Adipocyte (in vitro differentiated cells): ENCODE measurements around the gene GLTPD2.
"Not testable (repeated sequence)": the region's sequence is repeated elsewhere in the genome, so short reads cannot be mapped to it uniquely, and the experiment has no call there.

ENCODE experiments used
- DNase-seq: peaks from one replicate; pipeline ENCODE4 v3.0.0-alpha.2; 2015; ENCODE audit warnings: low read depth
- H3K27me3 ChIP-seq: replicated peaks from 2 replicates; pipeline ENCODE4 v1.7.0; 2013; ENCODE audit warnings: mild to moderate bottlenecking, low read length, moderate library complexity; ENCODE audit not compliant: control insufficient read depth, insufficient read depth
- H3K36me3 ChIP-seq: 2 replicates; pipeline ENCODE4 v1.7.0; 2013; ENCODE audit warnings: low read length, mild to moderate bottlenecking, moderate library complexity; ENCODE audit not compliant: control insufficient read depth, insufficient read depth, severe bottlenecking
- H3K4me1 ChIP-seq: 2 replicates; pipeline ENCODE4 v1.7.0; 2013; ENCODE audit warnings: mild to moderate bottlenecking, low read length, moderate library complexity; ENCODE audit not compliant: control insufficient read depth, insufficient read depth
- H3K4me3 ChIP-seq: 2 replicates; pipeline ENCODE4 v1.7.0; 2013; ENCODE audit warnings: mild to moderate bottlenecking, low read length, moderate library complexity
- H3K9ac ChIP-seq: 2 replicates; pipeline ENCODE4 v1.7.0; 2013; ENCODE audit warnings: mild to moderate bottlenecking, low read length, moderate library complexity
- H3K9me3 ChIP-seq: 2 replicates; pipeline ENCODE4 v1.7.0; 2013; ENCODE audit warnings: mild to moderate bottlenecking, low read length, moderate library complexity; ENCODE audit not compliant: control insufficient read depth

GLTPD2 gene

GRCh38 chr17:4811471-4811870, 22.7 kb downstream of the GLTPD2 start:
- no peaks in the 10 kb centered on the region for H3K9me3 ChIP-seq
- no peak overlapping the region for H3K4me3 ChIP-seq
- H3K36me3 ChIP-seq: peaks cover 16% of the 10 kb centered on the region
- H3K27me3 ChIP-seq: no peaks in the 10 kb centered on the region
- H3K4me1 ChIP-seq: peaks cover 11% of the 10 kb centered on the region
- no peak for DNase-seq
- no peak overlapping the region for H3K9ac ChIP-seq

GRCh38 chr17:4812690-4813089, 23.9 kb downstream of the GLTPD2 start:
- no peak overlapping the region for H3K4me3 ChIP-seq
- H3K36me3 ChIP-seq: peaks cover 16% of the 10 kb centered on the region
- H3K27me3 ChIP-seq: no peaks in the 10 kb centered on the region
- no peak overlapping the region for H3K9ac ChIP-seq
- no peak for DNase-seq
- no peaks in the 10 kb centered on the region for H3K9me3 ChIP-seq
- H3K4me1 ChIP-seq: peaks cover 10% of the 10 kb centered on the region

GRCh38 chr17:4815043-4815675, 26.4 kb downstream of the GLTPD2 start:
- Histone ChIP-seq H3K36me3 (peaks cover 4% of the 10 kb centered on the region), H3K9me3 (no peaks in the 10 kb centered on the region), H3K4me1 (no peaks in the 10 kb centered on the region), H3K9ac (no peak overlapping the region), H3K4me3 (no peak overlapping the region), H3K27me3 (no peaks in the 10 kb centered on the region)
- DNase-seq: no peak

GRCh38 chr17:4816826-4817225, 28.1 kb downstream of the GLTPD2 start:
- Histone ChIP-seq H3K4me3 (no peak overlapping the region), H3K27me3 (no peaks in the 10 kb centered on the region), H3K4me1 (no peaks in the 10 kb centered on the region), H3K9me3 (no peaks in the 10 kb centered on the region), H3K9ac (no peak overlapping the region), H3K36me3 (peaks cover 4% of the 10 kb centered on the region)
- no peak for DNase-seq

GRCh38 chr17:4818276-4818675, 29.5 kb downstream of the GLTPD2 start:
- no peak overlapping the region for H3K9ac ChIP-seq
- no peaks in the 10 kb centered on the region for H3K27me3 ChIP-seq
- DNase-seq: no peak
- H3K36me3 ChIP-seq: peaks cover 4% of the 10 kb centered on the region
- no peak overlapping the region for H3K4me3 ChIP-seq
- H3K4me1 ChIP-seq: no peaks in the 10 kb centered on the region
- no peaks in the 10 kb centered on the region for H3K9me3 ChIP-seq

DNA sequence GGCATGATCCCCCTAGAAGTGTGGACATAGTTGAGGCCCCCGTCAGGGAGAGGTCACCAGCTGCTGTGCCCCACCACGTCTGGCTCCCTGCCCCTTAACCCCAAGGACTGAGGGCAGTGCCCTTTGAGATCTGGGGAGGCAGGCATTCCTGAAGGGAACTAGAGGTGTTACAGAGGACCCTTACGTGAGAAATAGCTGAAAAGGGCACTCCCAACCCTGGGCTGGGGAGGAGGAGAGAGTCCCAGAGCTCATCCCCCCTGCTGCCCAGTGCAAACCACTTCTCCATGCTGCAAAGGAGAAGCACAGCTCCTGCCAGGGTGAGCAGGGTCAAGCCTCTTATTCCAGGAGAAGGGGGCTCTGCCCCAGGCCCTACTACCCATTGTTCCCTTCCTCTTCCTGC, 34.1 kb downstream of the GLTPD2 start:
- H3K36me3 ChIP-seq: no peaks in the 10 kb centered on the region
- DNase-seq: no peak
- no peak overlapping the region for H3K4me3 ChIP-seq
- no peaks in the 10 kb centered on the region for H3K9me3 ChIP-seq
- H3K4me1 ChIP-seq: no peaks in the 10 kb centered on the region
- no peaks in the 10 kb centered on the region for H3K27me3 ChIP-seq
- H3K9ac ChIP-seq: no peak overlapping the region

- no peaks in the 10 kb centered on the region for H3K36me3 ChIP-seq
- H3K9ac ChIP-seq: no peak overlapping the region
- H3K4me3 ChIP-seq: no peak overlapping the region
- no peak for DNase-seq
- no peaks in the 10 kb centered on the region for H3K9me3 ChIP-seq
- no peaks in the 10 kb centered on the region for H3K27me3 ChIP-seq
- H3K4me1 ChIP-seq: no peaks in the 10 kb centered on the region
These were observed 34.8 kb downstream of the GLTPD2 start for GRCh38 chr17:4823373-4824089.

DNA sequence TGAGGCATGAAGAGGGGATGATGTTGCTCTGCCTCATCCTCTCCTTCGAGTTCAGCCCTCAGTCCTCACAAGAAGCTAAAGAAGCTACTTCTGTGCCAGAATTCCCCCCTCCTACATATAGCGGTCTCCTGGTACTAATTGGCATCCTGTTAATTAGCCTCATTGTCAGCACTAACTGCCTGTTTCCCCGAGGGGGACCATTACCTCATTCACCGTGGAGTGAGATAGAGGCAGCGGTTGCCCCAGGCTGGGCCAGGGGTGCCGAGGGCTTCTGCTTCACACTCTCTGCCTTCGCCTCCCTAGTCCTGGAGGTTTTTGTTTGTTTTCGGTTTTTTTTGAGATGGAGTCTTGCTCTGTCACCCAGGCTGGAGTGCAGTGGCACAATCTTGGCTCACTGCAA, 38.6 kb downstream of the GLTPD2 start:
- no peaks in the 10 kb centered on the region for H3K9me3 ChIP-seq
- DNase-seq: no peak
- no peaks in the 10 kb centered on the region for H3K27me3 ChIP-seq
- H3K4me3 ChIP-seq: no peak overlapping the region
- no peak overlapping the region for H3K9ac ChIP-seq
- no peaks in the 10 kb centered on the region for H3K36me3 ChIP-seq
- no peaks in the 10 kb centered on the region for H3K4me1 ChIP-seq

DNA sequence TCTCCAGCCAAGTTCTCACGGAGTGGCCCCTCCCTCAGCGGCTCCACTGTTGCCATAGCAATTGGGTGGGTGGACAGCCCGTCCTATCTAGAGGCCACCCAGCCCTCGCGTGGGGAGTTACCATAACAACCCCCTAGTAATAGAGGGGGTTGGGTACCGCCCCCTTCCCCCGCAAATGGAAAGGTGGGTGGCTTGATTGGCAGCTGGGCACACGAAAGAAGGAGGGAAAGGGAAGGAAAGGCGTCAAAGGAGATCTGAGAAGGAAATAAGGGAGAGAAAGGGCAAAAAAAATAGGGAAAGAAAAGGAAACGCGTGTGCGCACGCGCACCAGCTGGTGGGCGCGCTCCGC, 44.0 kb downstream of the GLTPD2 start:
- Histone ChIP-seq H3K4me1 (peaks cover 18% of the 10 kb centered on the region), H3K4me3 (peak overlapping the region; percentile 85), H3K9ac (peak overlapping the region; percentile 93)
- not testable (repeated sequence) for H3K27me3 ChIP-seq, DNase-seq, H3K9me3 ChIP-seq, H3K36me3 ChIP-seq

DNA sequence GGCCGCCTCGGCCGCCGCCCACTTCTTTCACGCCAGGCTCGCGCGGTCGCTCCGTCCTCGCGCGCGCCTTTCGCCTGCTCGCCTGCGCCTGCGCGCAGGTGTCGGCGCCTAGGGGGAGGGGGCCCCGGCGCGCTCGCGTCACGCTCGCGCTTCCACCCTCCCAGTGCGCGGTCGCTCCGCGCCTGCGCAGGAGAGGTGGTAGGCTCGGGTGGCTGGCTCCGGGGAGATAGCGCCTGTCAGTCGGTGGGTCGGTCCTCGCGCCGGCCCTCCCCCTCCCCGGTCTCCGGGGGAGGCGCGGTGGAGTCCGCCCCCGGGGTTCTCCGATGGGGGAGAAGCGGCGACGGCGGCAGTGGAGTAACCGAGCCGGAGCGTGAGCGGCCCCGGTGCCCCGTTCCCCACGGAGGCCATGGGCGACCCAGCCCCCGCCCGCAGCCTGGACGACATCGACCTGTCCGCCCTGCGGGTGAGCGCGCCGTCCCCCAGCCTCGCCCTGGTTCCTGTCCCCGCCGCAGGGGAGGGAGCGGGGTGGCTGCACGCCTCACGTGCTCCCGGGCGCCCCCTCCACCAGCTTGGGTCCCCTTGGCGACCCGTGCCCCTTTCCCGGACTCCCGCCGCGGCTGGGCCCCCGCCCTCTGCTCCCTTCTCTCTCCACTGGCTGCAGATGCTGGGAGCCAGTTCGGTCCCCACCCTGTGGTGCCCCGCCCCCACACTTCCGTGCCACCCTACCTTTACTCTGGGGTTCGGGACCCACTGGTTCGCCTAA, 44.6 kb downstream of the GLTPD2 start, which contains the start of gene MINK1:
TSS of gene MINK1 (plus strand) at position 163 of the 763 bp plus-strand sequence. CDS start at position 407, 244 bp downstream.
- DNase-seq: peak; percentile 98
- Histone ChIP-seq H3K4me1 (peaks cover 23% of the 10 kb centered on the region), H3K36me3 (no peaks in the 10 kb centered on the region), H3K9ac (peak within 1 kb of the TSS; percentile 93), H3K4me3 (peak within 1 kb of the TSS; percentile 85), H3K27me3 (no peaks in the 10 kb centered on the region), H3K9me3 (no peaks in the 10 kb centered on the region)

GRCh38 chr17:4833941-4834680, 45.3 kb downstream of the GLTPD2 start:
- Histone ChIP-seq H3K9me3 (no peaks in the 10 kb centered on the region), H3K9ac (peak overlapping the region; percentile 93), H3K36me3 (no peaks in the 10 kb centered on the region), H3K4me1 (peaks cover 27% of the 10 kb centered on the region), H3K4me3 (peak overlapping the region; percentile 85), H3K27me3 (no peaks in the 10 kb centered on the region)
- DNase-seq: peak; percentile 70
